Rectal smooth muscle tissue (tissue), 1 donor: ENCODE measurements around the gene SAA2.
"Not testable (repeated sequence)": the region's sequence is repeated elsewhere in the genome, so short reads cannot be mapped to it uniquely, and the experiment has no call there.

ENCODE experiments used
- H3K27ac ChIP-seq: one replicate; pipeline ENCODE4 v1.7.0; 2013; ENCODE audit warnings: low read depth, low read length, inconsistent platforms
- H3K27me3 ChIP-seq: one replicate; pipeline ENCODE4 v1.7.0; 2013; ENCODE audit warnings: low read length; ENCODE audit not compliant: control insufficient read depth, insufficient read depth
- H3K36me3 ChIP-seq: one replicate; pipeline ENCODE4 v1.7.0; 2013; ENCODE audit warnings: low read length; ENCODE audit not compliant: control insufficient read depth, insufficient read depth
- H3K4me1 ChIP-seq: one replicate; pipeline ENCODE4 v1.7.0; 2013; ENCODE audit warnings: low read length; ENCODE audit not compliant: control insufficient read depth, insufficient read depth
- H3K4me3 ChIP-seq: one replicate; pipeline ENCODE4 v1.7.0; 2013; ENCODE audit warnings: low read length
- H3K9ac ChIP-seq: one replicate; pipeline ENCODE4 v1.7.0; 2013; ENCODE audit warnings: low read length

The SAA2 gene

DNA sequence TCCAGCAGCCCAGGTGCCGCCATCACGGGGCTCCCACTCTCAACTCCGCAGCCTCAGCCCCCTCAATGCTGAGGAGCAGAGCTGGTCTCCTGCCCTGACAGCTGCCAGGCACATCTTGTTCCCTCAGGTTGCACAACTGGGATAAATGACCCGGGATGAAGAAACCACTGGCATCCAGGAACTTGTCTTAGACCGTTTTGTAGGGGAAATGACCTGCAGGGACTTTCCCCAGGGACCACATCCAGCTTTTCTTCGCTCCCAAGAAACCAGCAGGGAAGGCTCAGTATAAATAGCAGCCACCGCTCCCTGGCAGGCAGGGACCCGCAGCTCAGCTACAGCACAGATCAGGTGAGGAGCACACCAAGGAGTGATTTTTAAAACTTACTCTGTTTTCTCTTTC, 17.5 kb upstream of the SAA2 start, which contains the start of gene SAA1:
Gene SAA1, plus strand, starts transcription at position 316 of the 400 bp plus-strand sequence. CDS start 624 bp downstream, outside the sequence.
- Histone ChIP-seq H3K27ac (no peak within 1 kb of the TSS), H3K9ac (no peak within 1 kb of the TSS)

DNA sequence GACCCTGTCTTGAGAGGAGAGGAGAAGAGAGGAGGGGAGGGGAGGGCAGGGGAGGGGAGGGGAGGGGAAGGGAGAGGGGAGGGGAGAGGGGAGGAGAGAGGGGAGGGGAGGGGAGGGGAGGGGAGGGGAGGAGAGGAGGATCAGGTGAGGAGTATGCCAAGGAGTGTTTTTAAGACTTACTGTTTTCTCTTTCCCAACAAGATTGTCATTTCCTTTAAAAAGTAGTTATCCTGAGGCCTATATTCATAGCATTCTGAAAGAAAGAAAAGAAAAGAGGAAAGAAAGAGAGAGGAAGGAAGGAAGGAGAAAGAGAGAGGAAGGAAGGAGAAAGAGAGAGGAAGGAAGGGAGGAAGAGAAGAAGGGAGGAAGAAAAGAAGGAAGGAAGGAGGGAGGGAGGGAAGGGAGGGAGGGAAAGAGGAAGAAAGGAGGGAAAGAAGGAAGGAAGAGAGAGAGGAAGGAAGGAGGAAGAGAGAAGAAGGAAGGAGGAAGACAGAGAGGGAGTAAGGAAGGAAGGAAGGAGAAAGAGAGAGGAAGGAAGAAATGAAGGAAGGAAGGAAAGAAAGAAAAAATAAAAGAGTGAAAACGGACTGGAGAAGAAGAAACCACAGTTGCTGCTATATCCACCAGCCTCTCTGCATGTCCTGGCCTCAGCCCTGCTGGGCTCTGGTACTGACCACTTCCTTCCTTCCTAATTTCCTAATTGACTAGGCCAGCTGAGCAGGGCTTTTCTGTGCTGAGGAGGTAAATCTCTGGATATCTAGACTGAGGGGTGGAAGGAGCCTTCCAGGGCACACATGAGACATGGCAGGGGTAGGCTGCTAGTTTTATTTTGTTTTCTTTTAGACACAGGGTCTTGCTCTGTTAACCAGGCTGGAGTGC, 16.4 kb upstream of the SAA2 start:
- Histone ChIP-seq H3K36me3 (no peaks in the 10 kb centered on the region), H3K4me3 (no peak overlapping the region), H3K9ac (no peak overlapping the region), H3K27me3 (no peaks in the 10 kb centered on the region), H3K27ac (no peak overlapping the region), H3K4me1 (no peaks in the 10 kb centered on the region)

More for the DNA sequence above, 17.5 kb upstream of the SAA2 start, which contains the start of gene SAA1:
- no peaks in the 10 kb centered on the region for H3K36me3 ChIP-seq
- H3K27me3 ChIP-seq: no peaks in the 10 kb centered on the region
- H3K4me3 ChIP-seq: no peak within 1 kb of the TSS
- no peaks in the 10 kb centered on the region for H3K4me1 ChIP-seq

DNA sequence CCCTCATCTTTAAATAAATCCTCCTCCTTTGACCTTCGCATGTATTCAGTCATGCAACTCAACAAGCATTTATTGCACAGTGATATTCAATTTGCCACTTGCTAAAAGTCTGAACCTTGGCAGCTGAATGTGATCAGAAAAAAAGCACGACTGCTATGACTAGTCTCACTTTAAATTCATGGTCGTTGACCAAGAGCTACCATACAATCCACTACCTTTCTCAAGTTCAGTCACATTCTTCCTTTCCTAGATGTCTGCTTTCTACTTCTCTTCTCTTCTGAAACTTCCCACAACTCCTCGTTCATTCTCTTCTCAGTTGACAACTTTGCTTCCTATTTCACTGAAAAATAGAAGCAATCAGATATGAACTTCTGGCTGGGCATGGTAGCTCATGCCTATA, 15.6 kb upstream of the SAA2 start:
- Histone ChIP-seq H3K27me3 (no peaks in the 10 kb centered on the region), H3K36me3 (no peaks in the 10 kb centered on the region), H3K4me3 (no peak overlapping the region), H3K4me1 (no peaks in the 10 kb centered on the region), H3K27ac (no peak overlapping the region), H3K9ac (no peak overlapping the region)

DNA sequence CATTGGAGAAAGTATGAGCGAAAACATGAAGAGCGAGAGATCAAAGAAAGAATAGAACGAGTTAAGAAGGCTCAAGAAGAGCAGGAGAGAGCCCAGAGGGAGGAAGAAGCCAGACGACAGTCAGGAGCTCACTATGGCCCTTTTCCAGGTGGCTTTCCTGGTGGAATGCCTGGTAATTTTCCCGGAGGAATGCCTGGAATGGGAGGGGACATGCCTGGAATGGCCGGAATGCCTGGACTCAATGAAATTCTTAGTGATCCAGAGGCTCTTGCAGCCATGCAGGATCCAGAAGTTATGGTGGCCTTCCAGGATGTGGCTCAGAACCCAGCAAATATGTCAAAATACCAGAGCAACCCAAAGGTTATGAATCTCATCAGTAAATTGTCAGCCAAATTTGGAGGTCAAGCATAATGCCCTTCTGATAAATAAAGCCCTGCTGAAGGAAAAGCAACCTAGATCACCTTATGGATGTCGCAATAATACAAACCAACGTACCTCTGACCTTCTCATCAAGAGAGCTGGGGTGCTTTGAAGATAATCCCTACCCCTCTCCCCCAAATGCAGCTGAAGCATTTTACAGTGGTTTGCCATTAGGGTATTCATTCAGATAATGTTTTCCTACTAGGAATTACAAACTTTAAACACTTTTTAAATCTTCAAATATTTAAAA, 14.3 kb upstream of the SAA2 start:
- H3K36me3 ChIP-seq, H3K4me1 ChIP-seq, H3K27ac ChIP-seq, H3K27me3 ChIP-seq, H3K9ac ChIP-seq, H3K4me3 ChIP-seq: not testable (repeated sequence)

DNA sequence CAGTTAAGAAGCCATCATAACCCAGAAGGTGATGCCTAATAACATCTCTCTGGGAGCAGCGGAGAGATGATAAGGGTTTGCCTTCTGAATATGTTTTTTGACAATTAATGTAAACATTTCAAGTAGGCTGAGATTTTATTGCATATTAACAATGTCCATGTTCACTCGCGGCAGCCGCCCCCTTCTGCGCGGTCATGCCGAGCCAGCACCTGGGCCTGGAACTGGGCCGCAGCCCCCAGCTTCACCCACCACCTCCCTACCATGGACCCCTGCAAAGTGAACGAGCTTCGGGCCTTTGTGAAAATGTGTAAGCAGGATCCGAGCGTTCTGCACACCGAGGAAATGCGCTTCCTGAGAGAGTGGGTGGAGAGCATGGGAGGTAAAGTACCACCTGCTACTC, 13.3 kb upstream of the SAA2 start:
- Histone ChIP-seq H3K4me3 (no peak overlapping the region), H3K9ac (no peak overlapping the region), H3K27me3 (no peaks in the 10 kb centered on the region), H3K36me3 (no peaks in the 10 kb centered on the region), H3K27ac (no peak overlapping the region), H3K4me1 (no peaks in the 10 kb centered on the region)

DNA sequence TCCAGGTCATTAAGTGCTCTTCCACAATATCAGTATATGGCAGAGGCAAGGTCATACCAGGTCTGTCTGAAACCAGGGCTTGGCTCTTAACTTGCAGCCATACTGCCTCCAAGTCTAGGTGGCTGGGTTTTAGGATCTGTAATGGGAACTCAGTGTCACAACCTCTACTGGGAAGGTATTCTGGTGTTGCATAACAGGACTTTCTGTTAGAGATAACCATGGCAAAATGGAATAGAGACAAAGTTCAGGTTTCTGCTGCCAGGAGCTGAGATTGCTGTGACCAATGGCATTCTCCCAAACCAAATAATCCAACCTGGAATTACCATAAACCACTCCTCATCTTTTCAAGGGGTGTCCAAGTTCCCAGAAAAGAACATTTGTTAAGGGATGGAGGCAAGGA, 10.8 kb upstream of the SAA2 start:
- Histone ChIP-seq H3K4me3 (no peak overlapping the region), H3K27ac (no peak overlapping the region), H3K4me1 (no peaks in the 10 kb centered on the region), H3K9ac (no peak overlapping the region), H3K36me3 (no peaks in the 10 kb centered on the region), H3K27me3 (no peaks in the 10 kb centered on the region)

DNA sequence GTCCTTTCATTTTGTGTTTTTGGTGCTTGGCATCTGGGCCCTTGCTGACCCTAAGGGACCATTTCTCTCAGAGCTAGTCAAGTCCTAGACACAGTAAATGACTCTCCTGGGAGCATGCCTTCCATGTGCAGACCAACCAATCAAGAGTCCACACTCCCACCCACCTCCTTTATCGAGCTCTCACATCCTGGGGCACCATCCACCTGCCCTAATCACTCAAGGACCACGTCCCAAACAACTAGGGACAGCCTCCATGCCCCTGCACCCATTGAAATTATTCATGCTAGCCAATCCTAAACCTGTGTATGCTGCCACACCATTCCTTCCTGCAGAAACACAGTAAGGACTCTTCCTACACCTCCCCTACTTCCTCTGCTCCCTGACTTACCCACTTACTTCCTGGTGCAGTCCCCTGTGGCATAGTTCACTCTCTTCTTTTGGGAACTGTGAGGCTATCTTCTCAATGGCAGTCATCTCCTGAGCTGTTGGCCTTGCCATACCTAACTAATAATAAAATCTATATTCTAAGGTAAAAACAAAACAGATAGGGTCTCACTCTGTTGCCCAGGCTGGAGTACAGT, 6.4 kb upstream of the SAA2 start:
- Histone ChIP-seq H3K4me1 (no peaks in the 10 kb centered on the region), H3K27me3 (no peaks in the 10 kb centered on the region), H3K27ac (no peak overlapping the region), H3K9ac (no peak overlapping the region), H3K36me3 (no peaks in the 10 kb centered on the region), H3K4me3 (no peak overlapping the region)

DNA sequence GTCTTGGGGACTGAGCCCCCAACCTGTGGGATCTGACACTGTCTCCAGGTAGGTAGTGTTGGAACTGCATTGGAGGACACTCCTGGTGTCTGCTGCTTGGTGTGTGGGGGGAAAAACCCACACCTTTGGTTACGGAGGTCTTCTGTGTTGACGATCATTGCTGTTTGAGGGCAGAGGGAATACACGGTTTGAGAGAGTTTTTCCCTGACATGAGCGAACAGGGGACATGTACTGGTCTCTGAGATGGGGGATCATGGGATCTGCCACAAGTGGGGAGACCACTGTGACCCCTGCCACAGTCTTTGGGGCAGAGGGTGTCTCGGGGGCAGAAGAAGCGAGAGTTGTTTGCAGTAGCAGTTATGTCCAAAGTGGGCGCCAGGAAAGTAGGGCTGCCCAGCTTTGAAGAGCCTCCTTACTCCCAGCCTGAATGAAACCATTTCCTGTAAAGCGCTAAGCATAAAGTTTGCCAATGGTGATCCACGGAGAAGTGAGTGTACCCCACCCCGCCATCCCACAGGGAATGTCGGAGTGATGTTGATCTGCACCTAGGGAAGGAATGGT, 5.4 kb upstream of the SAA2 start:
- H3K27ac ChIP-seq: no peak overlapping the region
- H3K27me3 ChIP-seq: no peaks in the 10 kb centered on the region
- no peak overlapping the region for H3K9ac ChIP-seq
- no peak overlapping the region for H3K4me3 ChIP-seq
- H3K4me1 ChIP-seq: no peaks in the 10 kb centered on the region
- H3K36me3 ChIP-seq: no peaks in the 10 kb centered on the region

DNA sequence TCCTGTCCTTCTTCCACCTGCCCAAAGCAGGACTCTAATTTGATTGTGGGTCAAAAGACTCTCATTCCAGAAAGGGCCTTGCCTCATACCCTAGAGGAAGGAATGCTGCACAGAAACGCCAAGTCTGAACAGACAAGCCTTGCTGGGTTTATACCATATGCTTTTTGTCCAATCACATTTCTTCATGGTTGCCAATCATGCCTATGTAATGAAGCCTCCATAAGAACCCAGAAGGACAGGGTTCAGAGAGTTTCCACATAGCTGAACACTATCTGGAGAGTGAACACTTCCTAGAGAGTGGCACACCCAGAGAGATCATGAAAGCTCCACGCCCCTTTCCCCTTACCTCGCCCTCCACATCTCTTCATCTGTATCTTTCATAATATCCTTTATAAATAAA, 4.8 kb upstream of the SAA2 start:
- Histone ChIP-seq H3K4me1 (no peaks in the 10 kb centered on the region), H3K4me3 (no peak overlapping the region), H3K9ac (no peak overlapping the region), H3K27ac (no peak overlapping the region), H3K27me3 (no peaks in the 10 kb centered on the region), H3K36me3 (no peaks in the 10 kb centered on the region)

DNA sequence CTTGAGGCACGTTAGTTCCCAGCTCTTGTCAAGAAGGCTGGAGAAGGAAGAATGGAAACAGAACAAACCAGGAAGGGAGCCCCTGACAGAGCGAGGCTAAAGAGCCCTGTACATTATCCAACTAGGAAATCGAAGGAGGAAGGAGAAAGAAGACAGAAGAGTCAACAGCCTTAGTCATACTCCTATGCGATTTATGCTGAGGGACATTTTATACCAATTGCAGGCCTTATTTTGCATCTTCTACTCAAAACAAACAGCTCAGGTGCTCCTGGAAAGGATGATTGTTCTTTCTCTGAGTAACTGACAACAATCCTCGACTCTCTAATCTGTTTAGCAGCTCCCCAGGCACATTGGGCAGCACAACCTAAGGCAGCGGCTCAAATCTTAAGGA, 1.3 kb downstream of the SAA2 start:
- H3K27me3 ChIP-seq, H3K9ac ChIP-seq, H3K36me3 ChIP-seq, H3K4me1 ChIP-seq, H3K27ac ChIP-seq, H3K4me3 ChIP-seq: not testable (repeated sequence)

DNA sequence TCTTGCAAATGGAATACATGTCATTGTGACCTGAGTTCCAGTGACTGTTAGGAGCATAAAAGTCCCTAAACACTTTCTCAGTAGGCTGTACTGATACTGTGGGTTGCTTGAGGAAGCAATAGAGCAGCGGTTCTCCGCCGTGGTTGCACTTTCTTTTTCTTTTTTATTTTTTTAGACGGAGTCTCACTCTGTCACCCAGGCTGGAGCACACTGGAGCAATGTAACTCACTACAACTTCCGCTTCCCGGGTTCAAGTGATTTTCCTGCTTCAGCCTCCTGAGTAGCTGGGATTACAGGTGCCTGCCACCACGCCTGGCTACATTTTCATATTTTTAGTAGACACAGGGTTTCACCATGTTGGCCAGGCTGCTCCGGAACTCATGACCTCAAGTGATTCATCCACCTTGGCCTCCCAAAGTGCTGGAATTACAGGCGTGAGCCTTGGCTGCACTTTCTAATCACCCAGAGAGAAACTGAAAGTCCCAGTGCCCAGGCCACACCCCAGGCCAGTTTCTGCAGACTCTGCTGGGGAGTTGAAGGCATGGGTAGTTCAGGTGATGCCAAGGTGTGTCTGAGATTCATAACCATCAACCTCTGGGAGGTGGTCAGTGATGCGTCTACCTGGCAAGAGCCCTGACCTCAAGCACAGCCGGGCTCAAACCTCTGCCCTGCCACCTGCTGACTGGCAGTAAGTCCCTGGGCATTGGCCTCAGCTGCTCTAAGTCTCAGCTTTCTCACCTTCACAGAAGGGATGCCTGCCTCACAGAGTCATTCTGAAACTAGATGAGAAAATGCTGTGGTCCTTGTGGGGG, 1.9 kb downstream of the SAA2 start:
- H3K36me3 ChIP-seq, H3K27ac ChIP-seq, H3K4me3 ChIP-seq, H3K27me3 ChIP-seq, H3K9ac ChIP-seq, H3K4me1 ChIP-seq: not testable (repeated sequence)

DNA sequence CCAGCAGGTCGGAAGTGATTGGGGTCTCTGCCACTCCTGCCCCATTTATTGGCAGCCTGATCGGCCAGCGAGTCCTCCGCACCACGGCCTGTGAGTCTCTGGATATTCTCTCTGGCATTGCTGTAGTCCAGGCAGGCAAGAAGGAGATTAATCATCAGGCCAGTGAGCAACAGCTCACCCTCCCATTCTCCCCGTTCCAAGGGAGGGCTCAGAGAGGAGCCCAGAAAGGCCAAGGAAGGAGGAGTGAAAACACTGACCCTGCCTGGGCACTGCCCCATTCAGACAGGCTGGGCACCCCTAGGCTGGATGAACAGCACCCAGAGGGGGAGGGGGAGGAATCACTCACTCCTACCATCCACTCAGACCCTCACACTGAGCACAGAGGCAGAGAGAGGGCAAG, 3.1 kb downstream of the SAA2 start:
- Histone ChIP-seq H3K9ac (no peak overlapping the region), H3K4me1 (no peaks in the 10 kb centered on the region), H3K27me3 (no peaks in the 10 kb centered on the region), H3K27ac (no peak overlapping the region), H3K36me3 (no peaks in the 10 kb centered on the region), H3K4me3 (no peak overlapping the region)
